Measurements from ENCODE around the gene KIF17. TPM values are rescaled to one million over a fixed set of nuclear protein-coding genes. Genes with fewer than 3 reads are reported as not detected.

Gene KIF17
- total and polyA plus RNA-seq, 12 donors = 10.7 to 66.9 (median 37.5) TPM

DNA sequence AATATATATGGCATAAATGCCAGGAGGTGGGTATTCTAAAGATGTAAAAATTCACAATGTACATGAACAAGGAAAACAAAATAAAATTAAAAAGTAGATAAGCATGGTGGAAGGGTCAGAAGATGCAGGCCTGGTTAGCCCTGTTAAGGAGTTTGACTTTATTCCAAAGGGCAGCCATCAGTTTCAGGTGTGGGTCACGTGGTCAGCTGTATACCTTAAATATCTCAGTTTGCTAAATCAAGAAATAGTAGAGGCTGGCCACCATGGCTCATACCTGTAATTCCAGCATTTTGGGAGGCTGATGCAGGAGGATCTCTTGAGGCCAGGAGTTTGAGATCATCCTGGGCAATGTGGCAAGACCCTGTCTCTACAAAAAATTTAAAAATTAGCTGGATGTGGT, 93.1 kb downstream of the KIF17 start:
- Histone ChIP-seq H3K4me3 (no peak overlapping the region), H3K36me3 (replicated peaks in 1 of 2) (no peaks in the 10 kb centered on the region), H3K27ac (no peak overlapping the region), H3K27me3 (no peaks in the 10 kb centered on the region), H3K9me3 (replicated peaks in 1 of 3) (no peaks in the 10 kb centered on the region), H3K4me1 (replicated peaks in 1 of 2) (no peaks in the 10 kb centered on the region)
- no peak for TF ChIP-seq POLR2A (IDR thresholded peaks at IDR 0.05)
- TF ChIP-seq, protein P1, sequence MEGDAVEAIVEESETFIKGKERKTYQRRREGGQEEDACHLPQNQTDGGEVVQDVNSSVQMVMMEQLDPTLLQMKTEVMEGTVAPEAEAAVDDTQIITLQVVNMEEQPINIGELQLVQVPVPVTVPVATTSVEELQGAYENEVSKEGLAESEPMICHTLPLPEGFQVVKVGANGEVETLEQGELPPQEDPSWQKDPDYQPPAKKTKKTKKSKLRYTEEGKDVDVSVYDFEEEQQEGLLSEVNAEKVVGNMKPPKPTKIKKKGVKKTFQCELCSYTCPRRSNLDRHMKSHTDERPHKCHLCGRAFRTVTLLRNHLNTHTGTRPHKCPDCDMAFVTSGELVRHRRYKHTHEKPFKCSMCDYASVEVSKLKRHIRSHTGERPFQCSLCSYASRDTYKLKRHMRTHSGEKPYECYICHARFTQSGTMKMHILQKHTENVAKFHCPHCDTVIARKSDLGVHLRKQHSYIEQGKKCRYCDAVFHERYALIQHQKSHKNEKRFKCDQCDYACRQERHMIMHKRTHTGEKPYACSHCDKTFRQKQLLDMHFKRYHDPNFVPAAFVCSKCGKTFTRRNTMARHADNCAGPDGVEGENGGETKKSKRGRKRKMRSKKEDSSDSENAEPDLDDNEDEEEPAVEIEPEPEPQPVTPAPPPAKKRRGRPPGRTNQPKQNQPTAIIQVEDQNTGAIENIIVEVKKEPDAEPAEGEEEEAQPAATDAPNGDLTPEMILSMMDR (IDR thresholded peaks at IDR 0.05) = no peak
- no peak for DNase-seq
- WGBS, 4 donors = 78 to 92% (median 88%) methylated on average over 1 of the region's 1 CpG
- intact Hi-C loops (cut with DNase I) = no loop called here

GRCh38 chr1:20621012-20621411, 96.8 kb downstream of the KIF17 start:
- Histone ChIP-seq H3K4me3 (no peak overlapping the region), H3K36me3 (replicated peaks in 1 of 2) (no peaks in the 10 kb centered on the region), H3K27ac (no peak overlapping the region), H3K9me3 (replicated peaks in 1 of 3) (no peaks in the 10 kb centered on the region), H3K4me1 (replicated peaks in 1 of 2) (peaks cover 6 to 10% of the 10 kb centered on the region in 2 donors), H3K27me3 (no peaks in the 10 kb centered on the region)
- intact Hi-C loops (cut with DNase I) = no loop called here
- TF ChIP-seq, protein P1 (IDR thresholded peaks at IDR 0.05) = no peak
- TF ChIP-seq POLR2A (IDR thresholded peaks at IDR 0.05) = no peak
- no peak for DNase-seq
- 72 to 89% (median 81%) methylated on average over 6 of the region's 6 CpGs for WGBS, 4 donors

DNA sequence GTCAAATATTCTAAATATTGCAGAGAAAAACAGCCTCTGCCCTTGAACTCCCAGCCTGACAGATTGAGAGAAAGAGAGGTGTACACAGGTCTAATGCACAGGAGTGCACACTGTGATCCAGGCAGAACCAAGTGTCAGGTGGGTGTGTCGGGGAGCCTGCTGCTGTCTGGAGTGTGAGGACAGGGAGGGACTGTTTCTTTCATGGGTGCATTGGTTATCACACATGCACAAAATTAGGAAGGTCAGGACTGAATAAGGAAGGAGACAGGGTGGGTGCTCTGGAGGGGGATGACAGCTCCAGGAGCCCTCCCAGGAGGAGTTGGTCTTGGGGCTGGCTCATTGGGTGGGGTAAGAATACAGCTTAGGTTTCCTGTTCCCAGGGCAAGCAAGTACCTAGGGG, 97.8 kb downstream of the KIF17 start:
- Histone ChIP-seq H3K36me3 (replicated peaks in 1 of 2) (no peaks in the 10 kb centered on the region), H3K27ac (no peak overlapping the region), H3K4me3 (no peak overlapping the region), H3K4me1 (replicated peaks in 1 of 2) (peaks cover 8 to 14% of the 10 kb centered on the region in 2 donors), H3K27me3 (no peaks in the 10 kb centered on the region), H3K9me3 (replicated peaks in 1 of 3) (no peaks in the 10 kb centered on the region)
- intact Hi-C loops (cut with DNase I) = no loop called here
- DNase-seq = no peak
- TF ChIP-seq POLR2A (IDR thresholded peaks at IDR 0.05) = no peak
- TF ChIP-seq, protein P1 (IDR thresholded peaks at IDR 0.05) = no peak
- WGBS, 4 donors = 88 to 100% (median 97%) methylated on average over 1 of the region's 1 CpG

DNA sequence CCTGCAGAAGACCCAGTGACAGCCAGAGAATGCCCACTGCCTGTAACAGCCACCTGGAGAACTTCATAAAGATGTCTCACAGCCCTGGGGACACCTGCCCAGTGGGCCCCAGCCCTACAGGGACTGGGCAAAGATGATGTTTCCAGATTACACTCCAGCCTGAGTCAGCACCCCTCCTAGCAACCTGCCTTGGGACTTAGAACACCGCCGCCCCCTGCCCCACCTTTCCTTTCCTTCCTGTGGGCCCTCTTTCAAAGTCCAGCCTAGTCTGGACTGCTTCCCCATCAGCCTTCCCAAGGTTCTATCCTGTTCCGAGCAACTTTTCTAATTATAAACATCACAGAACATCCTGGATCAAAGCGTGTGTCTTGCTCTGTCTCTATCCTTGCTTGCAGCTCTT, 99.3 kb downstream of the KIF17 start:
- H3K27ac ChIP-seq = peak overlapping the region in 2 of 5 donors; percentile 8 to 67
- DNase-seq = peak in 2 of 7 donors; percentile 40 to 67
- 68 to 83% (median 75%) methylated on average over 4 of the region's 4 CpGs for WGBS, 4 donors
- no peaks in the 10 kb centered on the region for H3K36me3 ChIP-seq (replicated peaks in 1 of 2)
- no peak overlapping the region for H3K4me3 ChIP-seq
- H3K4me1 ChIP-seq (replicated peaks in 1 of 2) = peaks cover 10 to 21% of the 10 kb centered on the region in 2 donors
- intact Hi-C loops (cut with DNase I) = no loop called here
- no peaks in the 10 kb centered on the region for H3K9me3 ChIP-seq (replicated peaks in 1 of 3)
- H3K27me3 ChIP-seq = no peaks in the 10 kb centered on the region
- TF ChIP-seq, protein P1 (IDR thresholded peaks at IDR 0.05) = no peak
- no peak for TF ChIP-seq POLR2A (IDR thresholded peaks at IDR 0.05)
